PC-3 (cell line): Measurements from ENCODE around the gene KRT85.

Experiments used
- EZH2 ChIP-seq: fragments of 300-600 bp; sonication (generic); IDR thresholded peaks from one replicate; pipeline ENCODE4 v1.6.1; 2017; ENCODE audit warnings: antibody characterized with exemption, mild to moderate bottlenecking, low read length; ENCODE audit not compliant: unreplicated experiment
- EZH2phosphoT487 ChIP-seq: fragments of 300-600 bp; sonication (generic); IDR thresholded peaks from 2 replicates; pipeline ENCODE4 v1.6.1; 2018; ENCODE audit warnings: mild to moderate bottlenecking, antibody characterized with exemption, low read length, borderline replicate concordance
- TF ChIP-seq, protein P1 (sequence below): fragments of 300-600 bp; sonication (generic); conservative IDR thresholded peaks from 2 replicates; pipeline ENCODE4 v1.5.1; 2017; ENCODE audit warnings: antibody characterized with exemption, low read depth, mild to moderate bottlenecking, low read length

DNA sequence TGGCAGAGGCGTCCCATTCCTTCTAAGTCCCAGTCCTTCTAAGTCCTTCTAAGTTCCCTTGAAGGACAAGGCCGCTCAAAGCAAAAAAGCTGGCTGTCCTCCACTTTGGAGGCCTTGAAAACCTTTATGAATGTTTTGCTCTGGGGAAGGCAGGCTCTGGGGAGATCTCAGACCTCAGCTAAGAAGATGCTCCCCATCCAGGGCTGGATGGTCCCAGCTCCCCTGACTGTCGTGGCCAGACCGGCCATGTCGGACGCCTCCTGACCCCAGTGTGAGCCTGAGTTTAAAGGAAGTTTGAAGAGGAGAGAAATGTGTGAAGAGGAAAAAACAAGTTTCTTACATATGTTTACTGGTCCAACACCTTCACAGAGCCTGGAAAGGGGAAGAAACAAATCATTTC is 12.3 kb upstream of the KRT85 start:
- TF ChIP-seq, protein P1, sequence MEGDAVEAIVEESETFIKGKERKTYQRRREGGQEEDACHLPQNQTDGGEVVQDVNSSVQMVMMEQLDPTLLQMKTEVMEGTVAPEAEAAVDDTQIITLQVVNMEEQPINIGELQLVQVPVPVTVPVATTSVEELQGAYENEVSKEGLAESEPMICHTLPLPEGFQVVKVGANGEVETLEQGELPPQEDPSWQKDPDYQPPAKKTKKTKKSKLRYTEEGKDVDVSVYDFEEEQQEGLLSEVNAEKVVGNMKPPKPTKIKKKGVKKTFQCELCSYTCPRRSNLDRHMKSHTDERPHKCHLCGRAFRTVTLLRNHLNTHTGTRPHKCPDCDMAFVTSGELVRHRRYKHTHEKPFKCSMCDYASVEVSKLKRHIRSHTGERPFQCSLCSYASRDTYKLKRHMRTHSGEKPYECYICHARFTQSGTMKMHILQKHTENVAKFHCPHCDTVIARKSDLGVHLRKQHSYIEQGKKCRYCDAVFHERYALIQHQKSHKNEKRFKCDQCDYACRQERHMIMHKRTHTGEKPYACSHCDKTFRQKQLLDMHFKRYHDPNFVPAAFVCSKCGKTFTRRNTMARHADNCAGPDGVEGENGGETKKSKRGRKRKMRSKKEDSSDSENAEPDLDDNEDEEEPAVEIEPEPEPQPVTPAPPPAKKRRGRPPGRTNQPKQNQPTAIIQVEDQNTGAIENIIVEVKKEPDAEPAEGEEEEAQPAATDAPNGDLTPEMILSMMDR, result no peak
- no peak for TF ChIP-seq EZH2
- no peak for TF ChIP-seq EZH2phosphoT487
